Nephron (organoid): ENCODE measurements around the gene CD48.

Source experiments
- H3K27ac Mint-ChIP-seq, 3 experiments: 2 replicates each; pipeline ENCODE4 v1.8.0; 2020; ENCODE audit warnings: mixed read lengths in 3 of 3, mild to moderate bottlenecking in 2 of 3, moderate library complexity in 1 of 3
- H3K27me3 Mint-ChIP-seq: 2 replicates; pipeline ENCODE4 v1.8.0; 2021; ENCODE audit warnings: low read depth, mild to moderate bottlenecking, moderate library complexity, mixed read lengths
- H3K36me3 Mint-ChIP-seq: 2 replicates; pipeline ENCODE4 v1.8.0; 2020; ENCODE audit warnings: low read depth, mixed read lengths
- H3K4me1 Mint-ChIP-seq: 2 replicates; pipeline ENCODE4 v1.8.0; 2020; ENCODE audit warnings: mixed read lengths
- H3K4me3 Mint-ChIP-seq, 3 experiments: 2 replicates each; pipeline ENCODE4 v1.8.0; 2020; ENCODE audit warnings: mild to moderate bottlenecking in 3 of 3, mixed read lengths in 3 of 3, moderate library complexity in 2 of 3
- H3K9me3 Mint-ChIP-seq: 2 replicates; pipeline ENCODE4 v1.8.0; 2020; ENCODE audit warnings: mixed read lengths
- CTCF ChIP-seq, 3 experiments: fragments of 200-600 bp; sonication (generic); IDR thresholded peaks; one replicate each; pipeline ENCODE4 v1.5.0; 2021; ENCODE audit warnings: antibody characterized with exemption in 3 of 3; ENCODE audit not compliant: unreplicated experiment in 3 of 3

Gene CD48

DNA sequence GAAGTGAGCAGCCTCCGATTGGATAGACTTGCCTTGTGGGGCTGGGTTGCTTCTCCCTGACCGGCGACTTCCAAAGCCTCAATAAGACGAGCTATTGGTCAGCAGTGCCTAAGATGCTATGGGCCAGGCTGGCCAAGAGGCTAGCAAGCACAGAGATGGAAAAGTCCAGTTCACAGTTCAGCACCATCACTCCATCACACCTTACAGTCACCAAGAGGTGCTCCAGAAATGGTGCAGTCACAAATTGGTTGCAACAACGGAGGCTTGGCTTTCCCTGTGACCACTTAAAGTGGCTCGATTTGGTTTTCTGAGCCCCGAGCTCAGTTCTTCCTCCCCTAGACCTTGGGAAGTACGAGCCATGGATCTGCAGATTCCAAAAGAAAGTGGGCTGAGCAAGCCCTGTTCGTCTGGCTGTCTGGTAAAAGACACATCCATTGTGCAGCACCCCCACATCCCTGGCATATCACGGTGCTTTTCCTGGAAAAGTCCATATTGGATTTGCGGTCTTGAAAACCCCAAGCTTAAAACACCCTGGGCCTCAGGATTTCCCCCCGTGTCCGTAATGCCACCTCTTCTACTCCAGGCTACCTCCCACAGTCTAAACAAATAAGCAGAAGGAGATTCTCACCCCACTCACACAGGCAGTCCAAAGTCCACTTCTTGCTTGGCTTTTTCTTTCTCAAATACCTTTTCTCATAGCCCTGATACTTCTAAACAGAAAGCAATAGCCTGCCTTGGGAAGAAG lies 66.1 kb downstream of the CD48 start:
- no peak overlapping the region for H3K27ac Mint-ChIP-seq
- peaks cover 12% of the 10 kb centered on the region for H3K27me3 Mint-ChIP-seq
- H3K36me3 Mint-ChIP-seq, result no peaks in the 10 kb centered on the region
- H3K9me3 Mint-ChIP-seq, result no peaks in the 10 kb centered on the region
- H3K4me1 Mint-ChIP-seq, result no peaks in the 10 kb centered on the region
- TF ChIP-seq CTCF (IDR thresholded peaks at IDR 0.05; ENCODE audit: unreplicated experiment in 3 of 3), result no peak
- no peak overlapping the region for H3K4me3 Mint-ChIP-seq

- Mint-ChIP-seq H3K27me3 (peaks cover 12% of the 10 kb centered on the region), H3K27ac (no peak overlapping the region), H3K4me3 (no peak overlapping the region), H3K4me1 (no peaks in the 10 kb centered on the region), H3K36me3 (no peaks in the 10 kb centered on the region), H3K9me3 (no peaks in the 10 kb centered on the region)
- no peak for TF ChIP-seq CTCF (IDR thresholded peaks at IDR 0.05; ENCODE audit: unreplicated experiment in 3 of 3)
Measured at GRCh38 chr1:160644399-160644798, 67.2 kb downstream of the CD48 start.

- no peak for TF ChIP-seq CTCF (IDR thresholded peaks at IDR 0.05; ENCODE audit: unreplicated experiment in 3 of 3)
- Mint-ChIP-seq H3K27ac (no peak overlapping the region), H3K4me1 (peaks cover 6% of the 10 kb centered on the region), H3K4me3 (no peak overlapping the region), H3K27me3 (peaks cover 12% of the 10 kb centered on the region), H3K9me3 (no peaks in the 10 kb centered on the region), H3K36me3 (no peaks in the 10 kb centered on the region)
Measured at GRCh38 chr1:160643138-160643537, 68.5 kb downstream of the CD48 start.

DNA sequence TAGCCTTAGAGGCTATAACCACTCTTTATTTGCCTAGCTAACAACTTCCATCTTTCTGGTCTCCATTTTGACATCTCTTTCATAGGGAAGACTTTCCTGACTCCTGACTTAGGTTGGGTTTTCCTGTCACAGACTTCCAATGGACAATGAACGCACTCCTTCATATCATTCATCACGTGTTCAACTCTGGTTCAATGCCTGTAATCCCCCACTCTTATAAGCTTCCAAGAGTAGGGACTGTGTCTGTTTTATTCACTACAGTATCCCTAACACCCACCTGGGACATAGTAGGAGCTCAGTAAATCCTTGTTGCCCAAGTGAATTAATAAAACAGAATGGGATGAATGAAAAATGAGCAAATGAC lies 69.4 kb downstream of the CD48 start:
- Mint-ChIP-seq H3K27ac (no peak overlapping the region), H3K4me3 (no peak overlapping the region), H3K27me3 (peaks cover 12% of the 10 kb centered on the region), H3K4me1 (peaks cover 7% of the 10 kb centered on the region), H3K36me3 (no peaks in the 10 kb centered on the region), H3K9me3 (no peaks in the 10 kb centered on the region)
- no peak for TF ChIP-seq CTCF (IDR thresholded peaks at IDR 0.05; ENCODE audit: unreplicated experiment in 3 of 3)

- TF ChIP-seq CTCF (IDR thresholded peaks at IDR 0.05; ENCODE audit: unreplicated experiment in 3 of 3), result no peak
- no peak overlapping the region for H3K4me3 Mint-ChIP-seq
- H3K27ac Mint-ChIP-seq, result no peak overlapping the region
- H3K4me1 Mint-ChIP-seq, result peaks cover 7% of the 10 kb centered on the region
- no peaks in the 10 kb centered on the region for H3K9me3 Mint-ChIP-seq
- H3K27me3 Mint-ChIP-seq, result peaks cover 12% of the 10 kb centered on the region
- no peaks in the 10 kb centered on the region for H3K36me3 Mint-ChIP-seq
Measured at GRCh38 chr1:160641323-160642280, 70.0 kb downstream of the CD48 start.
